ENCODE data around the gene GALNT2.

The GALNT2 gene

DNA sequence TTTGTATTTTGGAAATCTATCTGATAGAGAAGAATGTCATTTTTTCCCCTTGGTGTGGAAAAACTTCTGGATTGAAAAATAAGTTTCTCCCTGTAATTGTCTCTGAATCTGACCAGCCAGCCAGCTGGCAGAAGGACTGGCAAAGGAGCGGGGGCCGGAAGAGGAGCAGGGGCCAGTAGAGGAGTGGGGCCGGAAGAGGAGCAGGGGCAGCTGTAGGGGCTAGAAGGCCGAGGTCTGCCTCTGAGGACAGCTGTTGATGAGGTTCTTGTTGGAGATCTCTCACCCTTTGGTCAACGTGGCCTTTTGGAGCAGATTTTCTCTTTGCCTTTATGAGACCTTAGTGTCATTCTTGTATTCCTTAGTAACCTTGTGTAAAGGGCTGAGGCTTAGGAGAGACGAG is 121.8 kb downstream of the GALNT2 start:
- DNase-seq (ENCODE audit: low spot score), result no peak
- TF ChIP-seq, protein P1, sequence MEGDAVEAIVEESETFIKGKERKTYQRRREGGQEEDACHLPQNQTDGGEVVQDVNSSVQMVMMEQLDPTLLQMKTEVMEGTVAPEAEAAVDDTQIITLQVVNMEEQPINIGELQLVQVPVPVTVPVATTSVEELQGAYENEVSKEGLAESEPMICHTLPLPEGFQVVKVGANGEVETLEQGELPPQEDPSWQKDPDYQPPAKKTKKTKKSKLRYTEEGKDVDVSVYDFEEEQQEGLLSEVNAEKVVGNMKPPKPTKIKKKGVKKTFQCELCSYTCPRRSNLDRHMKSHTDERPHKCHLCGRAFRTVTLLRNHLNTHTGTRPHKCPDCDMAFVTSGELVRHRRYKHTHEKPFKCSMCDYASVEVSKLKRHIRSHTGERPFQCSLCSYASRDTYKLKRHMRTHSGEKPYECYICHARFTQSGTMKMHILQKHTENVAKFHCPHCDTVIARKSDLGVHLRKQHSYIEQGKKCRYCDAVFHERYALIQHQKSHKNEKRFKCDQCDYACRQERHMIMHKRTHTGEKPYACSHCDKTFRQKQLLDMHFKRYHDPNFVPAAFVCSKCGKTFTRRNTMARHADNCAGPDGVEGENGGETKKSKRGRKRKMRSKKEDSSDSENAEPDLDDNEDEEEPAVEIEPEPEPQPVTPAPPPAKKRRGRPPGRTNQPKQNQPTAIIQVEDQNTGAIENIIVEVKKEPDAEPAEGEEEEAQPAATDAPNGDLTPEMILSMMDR (IDR thresholded peaks at IDR 0.05; ENCODE audit: extremely low read depth, insufficient read depth, missing control alignments), result no peak
- in situ Hi-C loops (cut with MboI; ENCODE audit: low pct_unique_long_range_greater_than_20kb, low sequenced_read_pairs, unreplicated experiment), result no loop called here

DNA sequence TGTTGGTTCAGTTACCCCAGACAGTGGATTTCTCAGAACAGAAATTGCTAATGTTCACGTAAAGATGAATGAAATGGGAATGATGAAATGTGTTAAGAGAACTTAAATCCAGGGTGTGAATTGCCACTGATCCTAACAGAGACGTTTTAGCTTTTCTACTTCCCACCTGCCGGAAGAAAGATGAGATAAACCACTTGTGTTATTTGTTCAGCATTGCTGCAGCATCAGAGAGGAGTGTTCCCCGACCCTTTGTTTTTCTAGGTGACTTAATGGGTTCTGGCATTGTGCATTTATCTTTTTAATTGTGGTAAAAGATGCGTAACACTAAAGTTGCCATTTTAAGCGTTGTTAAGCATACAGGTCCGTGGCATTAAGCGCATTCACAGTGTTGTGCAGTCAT is 122.3 kb downstream of the GALNT2 start:
- no peak for DNase-seq (ENCODE audit: low spot score)

DNA sequence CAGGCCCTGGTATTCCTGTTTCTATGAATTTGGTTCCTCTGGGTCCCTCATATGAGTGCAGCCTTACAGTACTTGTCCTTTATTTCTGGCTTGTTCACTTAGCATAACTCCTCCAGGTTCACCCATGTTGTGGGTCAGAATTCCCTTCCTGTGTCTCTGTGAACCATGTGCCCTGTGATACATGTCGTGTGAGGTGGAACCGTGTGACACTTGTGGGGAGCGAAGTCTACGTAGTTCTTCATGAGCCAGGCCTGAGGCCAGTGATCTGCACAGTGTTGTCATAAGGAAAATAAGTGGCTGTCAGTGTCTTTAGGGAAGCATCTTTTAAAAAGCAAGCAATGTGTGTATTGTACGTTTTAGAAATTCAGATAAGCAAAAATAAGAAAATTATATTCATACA is 122.8 kb downstream of the GALNT2 start:
- in situ Hi-C loops (cut with MboI; ENCODE audit: low pct_unique_long_range_greater_than_20kb, low sequenced_read_pairs, unreplicated experiment), result no loop called here
- TF ChIP-seq, protein P1 (IDR thresholded peaks at IDR 0.05; ENCODE audit: extremely low read depth, insufficient read depth, missing control alignments), result no peak
- DNase-seq (ENCODE audit: low spot score), result no peak

More for the DNA sequence above, 122.3 kb downstream of the GALNT2 start:
- TF ChIP-seq, protein P1 (IDR thresholded peaks at IDR 0.05; ENCODE audit: extremely low read depth, insufficient read depth, missing control alignments), result no peak
- in situ Hi-C loops (cut with MboI; ENCODE audit: low pct_unique_long_range_greater_than_20kb, low sequenced_read_pairs, unreplicated experiment), result no loop called here

DNA sequence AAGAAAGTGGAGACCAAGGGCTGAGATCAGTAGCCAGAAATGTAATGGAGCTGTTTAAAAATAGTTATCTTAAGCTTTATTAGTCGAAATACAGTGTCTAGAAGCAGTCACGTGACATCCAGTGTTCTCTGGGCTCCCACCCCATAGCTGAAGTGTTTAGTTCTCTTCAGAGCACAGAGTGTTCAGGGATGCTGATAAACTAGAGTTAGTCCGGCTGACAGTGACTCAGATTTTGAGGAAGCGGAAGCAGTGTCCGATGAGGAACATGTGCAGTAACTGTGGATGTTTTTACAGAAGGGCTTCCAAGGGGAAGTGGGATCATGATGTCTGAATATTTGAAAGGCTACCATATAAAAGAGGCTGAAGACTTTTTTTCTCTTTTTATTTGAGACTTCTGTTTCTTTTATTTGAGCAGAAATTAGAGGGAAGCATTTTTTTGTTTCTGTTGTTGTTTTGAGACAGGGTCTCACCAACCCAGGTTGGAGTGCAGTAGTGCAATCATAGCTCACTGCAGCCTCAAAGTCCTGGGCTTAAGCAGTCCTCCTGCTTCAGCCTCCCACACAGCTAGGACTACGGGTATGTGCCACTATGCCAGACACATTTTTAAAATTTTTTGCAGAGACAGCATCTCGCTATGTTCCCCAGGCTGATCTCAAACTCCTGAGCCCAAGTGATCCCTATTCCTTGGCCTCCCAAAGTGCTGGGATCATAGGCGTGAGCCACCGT is 124.2 kb downstream of the GALNT2 start:
- no peak for DNase-seq (ENCODE audit: low spot score)
- TF ChIP-seq, protein P1 (IDR thresholded peaks at IDR 0.05; ENCODE audit: extremely low read depth, insufficient read depth, missing control alignments), result no peak
- in situ Hi-C loops (cut with MboI; ENCODE audit: low pct_unique_long_range_greater_than_20kb, low sequenced_read_pairs, unreplicated experiment), result no loop called here

DNA sequence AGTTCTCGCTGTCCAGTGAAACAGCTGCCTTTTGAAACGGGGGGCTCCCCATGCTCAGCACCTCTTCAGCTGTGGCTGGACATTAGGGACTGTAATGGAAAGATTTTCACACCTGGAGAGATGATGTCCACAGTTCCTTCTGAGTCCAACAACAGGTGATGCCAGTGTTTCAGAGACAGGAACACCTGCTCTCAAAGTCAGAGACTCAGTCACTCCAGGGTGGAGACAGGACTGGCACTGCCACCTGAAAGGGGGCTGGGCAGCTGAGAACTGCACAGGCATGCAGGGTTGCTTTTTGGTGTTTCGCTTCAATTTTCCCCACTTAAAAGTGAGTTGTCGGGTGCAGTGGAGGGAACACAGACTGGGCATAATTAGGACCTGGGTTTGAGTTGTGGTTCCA is 124.8 kb downstream of the GALNT2 start:
- DNase-seq (ENCODE audit: low spot score), result no peak
- in situ Hi-C loops (cut with MboI; ENCODE audit: low pct_unique_long_range_greater_than_20kb, low sequenced_read_pairs, unreplicated experiment), result no loop called here
- TF ChIP-seq, protein P1 (IDR thresholded peaks at IDR 0.05; ENCODE audit: extremely low read depth, insufficient read depth, missing control alignments), result no peak

DNA sequence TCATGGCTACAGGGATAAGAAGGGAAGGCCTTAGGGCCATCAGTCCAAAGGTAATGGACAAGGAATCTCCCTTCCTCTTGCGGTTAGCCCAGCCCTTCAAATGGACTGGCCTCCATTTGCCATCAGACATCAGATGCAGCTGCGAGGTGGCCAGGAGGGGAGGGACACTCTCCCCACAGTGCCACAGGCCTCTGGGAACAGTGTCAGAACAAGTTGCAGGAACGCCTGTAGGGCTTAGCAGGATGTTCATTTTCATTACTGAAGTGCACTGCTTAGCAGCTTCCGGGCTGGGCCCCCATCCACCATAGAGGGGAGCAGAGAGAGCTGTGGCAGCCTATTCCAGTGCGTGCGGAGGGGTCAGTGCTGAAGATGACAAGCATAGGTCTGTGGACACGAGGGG is 127.5 kb downstream of the GALNT2 start:
- in situ Hi-C loops (cut with MboI; ENCODE audit: low pct_unique_long_range_greater_than_20kb, low sequenced_read_pairs, unreplicated experiment), result no loop called here
- DNase-seq (ENCODE audit: low spot score), result no peak
- TF ChIP-seq, protein P1 (IDR thresholded peaks at IDR 0.05; ENCODE audit: extremely low read depth, insufficient read depth, missing control alignments), result no peak
